ENCODE data around the gene HERC3. TPM values are rescaled to one million over a fixed set of nuclear protein-coding genes. Genes with fewer than 3 reads are reported as not detected.

HERC3 gene
- total and polyA plus RNA-seq, 8 donors, result 4.4 to 58.0 (median 34.2) TPM

DNA sequence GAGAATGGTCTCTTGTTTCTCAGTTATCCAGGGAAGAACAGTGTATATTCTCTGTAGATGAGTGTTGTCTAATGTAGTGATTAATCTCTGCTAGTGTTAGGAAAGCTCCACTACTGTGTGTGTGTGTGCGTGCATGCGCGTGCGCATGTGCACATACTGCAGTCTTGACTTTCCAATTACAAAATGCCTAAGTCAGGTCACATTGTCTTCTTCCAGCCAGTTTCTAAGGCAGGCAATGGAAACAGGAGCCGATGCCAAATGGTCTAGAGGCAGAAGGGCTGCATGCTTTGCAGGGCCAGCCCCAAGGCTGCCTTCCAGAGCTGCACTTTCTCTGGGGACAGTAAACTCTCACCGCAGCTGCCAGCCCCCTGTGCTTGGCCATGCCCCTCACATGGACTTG, 135.9 kb downstream of the HERC3 start:
- DNase-seq, result no peak
- Histone ChIP-seq H3K9me3 (no peaks in the 10 kb centered on the region), H3K36me3 (peaks cover 45 to 94% (median 88%) of the 10 kb centered on the region in 4 donors), H3K4me3 (no peak overlapping the region), H3K4me1 (peaks cover 0 to 6% (median 2%) of the 10 kb centered on the region in 4 donors), H3K27ac (no peak overlapping the region), H3K27me3 (no peaks in the 10 kb centered on the region)
- TF ChIP-seq POLR2A (IDR thresholded peaks at IDR 0.05) (no peak), EP300 (IDR thresholded peaks at IDR 0.05) (no peak), POLR2AphosphoS5 (IDR thresholded peaks at IDR 0.05) (no peak)
- TF ChIP-seq, protein P1, sequence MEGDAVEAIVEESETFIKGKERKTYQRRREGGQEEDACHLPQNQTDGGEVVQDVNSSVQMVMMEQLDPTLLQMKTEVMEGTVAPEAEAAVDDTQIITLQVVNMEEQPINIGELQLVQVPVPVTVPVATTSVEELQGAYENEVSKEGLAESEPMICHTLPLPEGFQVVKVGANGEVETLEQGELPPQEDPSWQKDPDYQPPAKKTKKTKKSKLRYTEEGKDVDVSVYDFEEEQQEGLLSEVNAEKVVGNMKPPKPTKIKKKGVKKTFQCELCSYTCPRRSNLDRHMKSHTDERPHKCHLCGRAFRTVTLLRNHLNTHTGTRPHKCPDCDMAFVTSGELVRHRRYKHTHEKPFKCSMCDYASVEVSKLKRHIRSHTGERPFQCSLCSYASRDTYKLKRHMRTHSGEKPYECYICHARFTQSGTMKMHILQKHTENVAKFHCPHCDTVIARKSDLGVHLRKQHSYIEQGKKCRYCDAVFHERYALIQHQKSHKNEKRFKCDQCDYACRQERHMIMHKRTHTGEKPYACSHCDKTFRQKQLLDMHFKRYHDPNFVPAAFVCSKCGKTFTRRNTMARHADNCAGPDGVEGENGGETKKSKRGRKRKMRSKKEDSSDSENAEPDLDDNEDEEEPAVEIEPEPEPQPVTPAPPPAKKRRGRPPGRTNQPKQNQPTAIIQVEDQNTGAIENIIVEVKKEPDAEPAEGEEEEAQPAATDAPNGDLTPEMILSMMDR (IDR thresholded peaks at IDR 0.05), result no peak
- intact Hi-C loops (cut with DNase I; ENCODE audit: low total_unique reads), result no loop called here
- WGBS, 5 donors, result 90 to 97% (median 93%) methylated on average over 6 of the region's 6 CpGs

DNA sequence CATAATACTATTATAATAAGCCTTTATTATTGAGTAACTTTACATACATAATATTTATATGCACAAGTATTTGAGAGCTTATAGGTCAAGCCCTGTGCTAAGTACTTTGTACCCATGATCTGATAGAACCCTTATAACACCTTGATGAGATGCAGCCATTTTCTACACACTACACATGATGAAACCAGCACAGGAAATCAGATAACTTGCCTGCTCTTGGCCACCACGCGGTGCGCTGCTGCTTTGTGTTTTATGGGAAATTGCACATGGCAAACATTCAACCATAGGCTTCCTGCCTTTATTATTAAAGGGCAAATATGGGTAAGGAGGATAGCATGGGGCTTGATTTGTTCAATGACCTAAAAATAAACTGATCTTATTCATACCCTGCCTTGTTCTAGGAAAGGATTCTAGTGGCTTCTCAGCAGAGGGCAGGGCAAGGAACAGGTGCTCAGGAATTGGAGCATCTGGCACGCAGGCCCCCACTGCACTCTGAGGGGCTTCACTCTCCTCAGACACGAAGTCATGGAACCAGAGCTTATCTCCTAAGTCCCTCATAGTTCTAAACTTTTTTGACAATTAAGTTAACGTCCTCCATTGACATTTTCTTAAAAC, 137.0 kb downstream of the HERC3 start:
- TF ChIP-seq POLR2AphosphoS5 (IDR thresholded peaks at IDR 0.05), result no peak
- TF ChIP-seq POLR2A (IDR thresholded peaks at IDR 0.05), result no peak
- TF ChIP-seq, protein P1 (IDR thresholded peaks at IDR 0.05), result no peak
- TF ChIP-seq EP300 (IDR thresholded peaks at IDR 0.05), result no peak
- peaks cover 0 to 9% (median 2%) of the 10 kb centered on the region in 4 donors for H3K4me1 ChIP-seq
- no peaks in the 10 kb centered on the region for H3K27me3 ChIP-seq
- intact Hi-C loops (cut with DNase I; ENCODE audit: low total_unique reads), result no loop called here
- no peak overlapping the region for H3K4me3 ChIP-seq
- WGBS, 5 donors, result 72 to 89% (median 83%) methylated on average over 6 of the region's 6 CpGs
- no peak for DNase-seq
- H3K36me3 ChIP-seq, result peaks cover 40 to 89% (median 84%) of the 10 kb centered on the region in 4 donors
- no peak overlapping the region for H3K27ac ChIP-seq
- no peaks in the 10 kb centered on the region for H3K9me3 ChIP-seq

DNA sequence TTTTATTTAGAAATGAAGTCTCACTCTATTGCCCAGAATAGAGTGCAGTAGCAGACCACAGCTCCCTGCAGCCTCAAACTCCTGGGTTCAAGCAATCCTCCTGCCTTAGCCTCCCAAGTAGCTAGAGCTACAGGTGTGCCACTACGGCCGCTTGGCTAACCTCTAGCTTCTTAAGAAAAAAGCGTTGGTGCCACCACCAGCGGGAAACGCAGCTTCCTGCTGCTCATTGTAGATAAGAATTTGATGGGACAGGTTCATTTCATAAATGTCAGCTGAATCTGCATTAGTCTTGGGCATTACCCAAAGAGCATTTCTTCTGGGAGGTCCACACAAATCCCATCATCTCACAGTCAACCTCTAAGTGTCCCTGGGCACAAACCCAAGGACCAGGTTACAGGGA, 138.5 kb downstream of the HERC3 start:
- no peak for DNase-seq
- H3K4me1 ChIP-seq, result peaks cover 0 to 25% (median 12%) of the 10 kb centered on the region in 4 donors
- no peaks in the 10 kb centered on the region for H3K27me3 ChIP-seq
- intact Hi-C loops (cut with DNase I; ENCODE audit: low total_unique reads), result no loop called here
- no peak overlapping the region for H3K27ac ChIP-seq
- H3K36me3 ChIP-seq, result peaks cover 35 to 80% (median 77%) of the 10 kb centered on the region in 4 donors
- whole genome bisulfite sequencing, 5 donors, result 82 to 93% (median 85%) methylated on average over 5 of the region's 5 CpGs
- TF ChIP-seq EP300 (IDR thresholded peaks at IDR 0.05) (no peak), POLR2A (IDR thresholded peaks at IDR 0.05) (no peak), POLR2AphosphoS5 (IDR thresholded peaks at IDR 0.05) (no peak)
- TF ChIP-seq, protein P1 (IDR thresholded peaks at IDR 0.05), result no peak
- H3K9me3 ChIP-seq, result no peaks in the 10 kb centered on the region
- no peak overlapping the region for H3K4me3 ChIP-seq

DNA sequence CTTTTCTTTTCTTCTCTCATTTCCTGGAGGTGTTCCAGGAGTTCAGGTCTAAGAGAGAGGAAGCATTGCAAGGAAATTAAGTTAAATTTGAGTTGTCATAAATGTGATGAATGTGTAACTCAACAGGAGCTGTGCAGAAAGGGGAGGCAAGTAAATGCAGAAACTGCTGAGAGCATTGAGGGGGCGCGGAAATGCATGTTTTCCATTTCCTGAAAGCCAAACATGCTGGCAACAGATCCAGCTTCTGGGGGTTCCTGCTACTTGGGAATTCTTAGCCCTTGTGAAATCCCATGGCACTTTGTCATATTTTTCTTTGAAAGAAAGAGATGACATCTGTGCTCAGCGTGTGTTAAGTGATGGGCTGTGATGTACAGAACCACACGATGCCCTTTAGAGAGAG, 139.1 kb downstream of the HERC3 start:
- Histone ChIP-seq H3K27me3 (no peaks in the 10 kb centered on the region), H3K27ac (no peak overlapping the region), H3K4me1 (peaks cover 1 to 31% (median 15%) of the 10 kb centered on the region in 4 donors), H3K36me3 (peaks cover 35 to 74% (median 72%) of the 10 kb centered on the region in 4 donors), H3K4me3 (no peak overlapping the region), H3K9me3 (no peaks in the 10 kb centered on the region)
- no peak for DNase-seq
- intact Hi-C loops (cut with DNase I; ENCODE audit: low total_unique reads), result no loop called here
- WGBS, 5 donors, result 80 to 94% (median 91%) methylated on average over 4 of the region's 4 CpGs
- TF ChIP-seq POLR2A (IDR thresholded peaks at IDR 0.05), result no peak
- TF ChIP-seq, protein P1 (IDR thresholded peaks at IDR 0.05), result no peak
- TF ChIP-seq POLR2AphosphoS5 (IDR thresholded peaks at IDR 0.05), result no peak
- no peak for TF ChIP-seq EP300 (IDR thresholded peaks at IDR 0.05)
